Vagina (tissue), 2 donors: ENCODE results near the gene POMC.

Source experiments
- POLR2A ChIP-seq, 2 donors: fragments of 450-650 bp; IDR thresholded peaks; one replicate each; pipeline ENCODE4 v1.6.1; 2017; ENCODE audit warnings: antibody characterized with exemption in 2 of 2, mild to moderate bottlenecking in 2 of 2, moderate library complexity in 2 of 2
- POLR2AphosphoS5 ChIP-seq, 2 donors: sonication (generic); formaldehyde crosslinking; IDR thresholded peaks; one replicate each; pipeline ENCODE4 v1.9.0; 2017; ENCODE audit warnings: antibody characterized with exemption in 2 of 2, mild to moderate bottlenecking in 2 of 2, low read depth in 1 of 2; ENCODE audit not compliant: insufficient read depth in 1 of 2
- TF ChIP-seq, protein P1 (sequence below), 3 experiments: fragments of 450-650 bp in 2 of 3; fragments of 200-600 bp in 1 of 3; sonication (generic) in 1 of 3; IDR thresholded peaks; one replicate each; pipeline ENCODE4 v1.5.1; 2017 to 2019; ENCODE audit warnings: antibody characterized with exemption in 3 of 3, mild to moderate bottlenecking in 2 of 3, moderate library complexity in 2 of 3

DNA sequence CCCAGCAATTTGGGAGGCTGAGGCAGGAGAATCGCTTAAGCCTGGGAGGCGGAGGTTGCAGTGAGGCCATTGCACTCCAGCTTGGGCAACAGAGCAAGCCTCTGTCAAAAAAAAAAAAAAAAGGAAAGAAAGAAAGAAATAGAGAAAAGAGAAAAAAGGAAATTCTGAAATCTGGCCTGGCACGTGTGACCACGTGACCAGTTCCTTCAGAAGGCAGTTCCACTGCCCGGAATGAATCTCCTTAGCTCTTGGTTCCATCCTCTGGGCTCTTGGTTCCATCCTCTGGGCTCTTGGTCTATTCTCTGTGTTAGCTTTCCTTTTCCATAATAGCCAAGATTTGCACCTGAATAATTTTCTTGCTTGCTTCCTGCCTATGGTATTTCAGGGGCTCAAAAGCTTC is 5.3 kb upstream of the POMC start:
- TF ChIP-seq, protein P1, sequence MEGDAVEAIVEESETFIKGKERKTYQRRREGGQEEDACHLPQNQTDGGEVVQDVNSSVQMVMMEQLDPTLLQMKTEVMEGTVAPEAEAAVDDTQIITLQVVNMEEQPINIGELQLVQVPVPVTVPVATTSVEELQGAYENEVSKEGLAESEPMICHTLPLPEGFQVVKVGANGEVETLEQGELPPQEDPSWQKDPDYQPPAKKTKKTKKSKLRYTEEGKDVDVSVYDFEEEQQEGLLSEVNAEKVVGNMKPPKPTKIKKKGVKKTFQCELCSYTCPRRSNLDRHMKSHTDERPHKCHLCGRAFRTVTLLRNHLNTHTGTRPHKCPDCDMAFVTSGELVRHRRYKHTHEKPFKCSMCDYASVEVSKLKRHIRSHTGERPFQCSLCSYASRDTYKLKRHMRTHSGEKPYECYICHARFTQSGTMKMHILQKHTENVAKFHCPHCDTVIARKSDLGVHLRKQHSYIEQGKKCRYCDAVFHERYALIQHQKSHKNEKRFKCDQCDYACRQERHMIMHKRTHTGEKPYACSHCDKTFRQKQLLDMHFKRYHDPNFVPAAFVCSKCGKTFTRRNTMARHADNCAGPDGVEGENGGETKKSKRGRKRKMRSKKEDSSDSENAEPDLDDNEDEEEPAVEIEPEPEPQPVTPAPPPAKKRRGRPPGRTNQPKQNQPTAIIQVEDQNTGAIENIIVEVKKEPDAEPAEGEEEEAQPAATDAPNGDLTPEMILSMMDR (IDR thresholded peaks at IDR 0.05): no peak
- TF ChIP-seq POLR2AphosphoS5 (IDR thresholded peaks at IDR 0.05; ENCODE audit: insufficient read depth in 1 of 2, low read depth in 1 of 2) (no peak), POLR2A (IDR thresholded peaks at IDR 0.05) (no peak)
